Tibial nerve (tissue), 4 donors: ENCODE data around the gene SKA3. TPM values are rescaled to one million over a fixed set of nuclear protein-coding genes. Genes with fewer than 3 reads are reported as not detected.
"Not testable (repeated sequence)": the region's sequence is repeated elsewhere in the genome, so short reads cannot be mapped to it uniquely, and the experiment has no call there.

Experiments
- DNase-seq, 2 donors: peaks; one replicate each; pipeline ENCODE4 v3.0.0-alpha.2; 2019; ENCODE audit warnings: low spot score in 2 of 2
- H3K27ac ChIP-seq, 4 donors: fragments of 200-600 bp; sonication (generic) in 3 of 4; one replicate each; pipeline ENCODE4 v1.5.1; 2017 to 2019; ENCODE audit warnings: mild to moderate bottlenecking in 1 of 4
- H3K27me3 ChIP-seq, 2 donors: fragments of 200-600 bp; sonication (generic) in 1 of 2; one replicate each; pipeline versions ENCODE4 v1.5.1 to v1.6.0; 2017 to 2019
- H3K36me3 ChIP-seq, 3 donors: fragments of 200-600 bp; sonication (generic); one replicate each; pipeline ENCODE4 v1.5.1; 2018 to 2019
- H3K4me1 ChIP-seq, 4 donors: fragments of 200-600 bp; sonication (generic) in 3 of 4; one replicate each; pipeline ENCODE4 v1.5.1; 2017 to 2019
- H3K4me3 ChIP-seq, 4 donors: fragments of 200-600 bp; sonication (generic) in 3 of 4; one replicate each; pipeline ENCODE4 v1.5.1; 2017 to 2019; ENCODE audit warnings: mild to moderate bottlenecking in 1 of 4, moderate library complexity in 1 of 4
- H3K9me3 ChIP-seq, 4 donors: fragments of 200-600 bp; sonication (generic) in 3 of 4; one replicate each; pipeline ENCODE4 v1.5.1; 2017 to 2019
- CTCF ChIP-seq, 5 experiments: fragments of 200-600 bp in 3 of 5; fragments of 450-650 bp in 2 of 5; sonication (generic) in 3 of 5; IDR thresholded peaks; one replicate each; pipeline ENCODE4 v1.5.1; 2016 to 2019; ENCODE audit warnings: antibody characterized with exemption in 5 of 5, mild to moderate bottlenecking in 3 of 5, moderate library complexity in 2 of 5
- EP300 ChIP-seq, 2 donors: sonication (generic); formaldehyde crosslinking; IDR thresholded peaks; one replicate each; pipeline ENCODE4 v1.6.1; 2017; ENCODE audit warnings: antibody characterized with exemption in 2 of 2, mild to moderate bottlenecking in 1 of 2
- POLR2A ChIP-seq, 2 donors: fragments of 450-650 bp; IDR thresholded peaks; one replicate each; pipeline ENCODE4 v1.6.1; 2017; ENCODE audit warnings: antibody characterized with exemption in 2 of 2, mild to moderate bottlenecking in 2 of 2, moderate library complexity in 2 of 2
- WGBS, 2 donors: methylation state at CpG; one replicate each; pipeline ENCODE4 v1.1.5; 2018; 5-methylcytosine and 5-hydroxymethylcytosine counted together
- total RNA-seq, 4 donors: library from RNA; depleted of rRNA; stranded (reverse); fragments of >200 nt; gene quantifications; one replicate each; pipeline ENCODE4 v1.1.0, GENCODE V29; 2016

SKA3 gene
- 1 to 10 TPM in 1 of 4 donors, under 1 TPM in 3; 0.20 to 2.3 (median 0.26) TPM for total RNA-seq

DNA sequence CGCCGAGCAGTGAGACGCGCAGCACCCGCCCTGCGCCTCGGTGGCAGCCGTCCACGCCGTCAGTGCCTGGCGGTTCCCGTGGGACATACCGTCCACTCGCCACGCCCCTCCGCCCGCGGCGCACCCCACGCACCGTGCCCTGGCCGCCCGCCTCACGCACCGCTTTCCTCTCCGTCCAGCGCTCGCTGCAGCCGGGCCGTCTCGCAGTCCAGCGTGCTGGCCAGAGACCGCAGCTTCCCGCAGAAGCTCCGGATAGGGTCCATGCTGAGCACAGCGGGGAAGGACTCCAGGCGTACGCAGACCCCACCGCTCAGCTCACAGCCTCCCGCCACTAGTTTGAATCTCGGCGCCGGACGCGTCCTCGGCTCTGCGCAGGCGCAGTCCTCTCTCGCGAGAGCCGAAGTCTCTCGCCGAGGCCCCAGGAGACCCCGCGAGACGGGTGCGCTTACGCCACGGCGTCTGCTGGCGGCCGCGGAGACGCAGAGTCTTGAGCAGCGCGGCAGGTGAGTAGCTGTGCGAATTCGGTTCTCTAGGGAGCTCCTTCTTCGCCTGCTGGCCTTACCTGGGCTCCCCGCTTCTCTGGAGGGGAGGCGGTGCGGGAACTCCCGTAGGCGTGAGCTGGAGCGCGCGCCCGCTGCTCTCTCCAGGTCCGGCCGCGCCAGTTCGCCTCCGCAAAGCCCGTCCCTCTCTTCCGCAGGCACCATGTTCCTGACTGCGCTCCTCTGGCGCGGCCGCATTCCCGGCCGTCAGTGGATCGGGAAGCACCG lies at the start of gene SKA3, which contains the start of gene MRPL57:
Gene SKA3 (minus strand): TSS at position 338 of the 767 bp plus-strand sequence. CDS start 75 bp downstream, at position 263.
Gene MRPL57 (plus strand): TSS at position 444 of the 767 bp plus-strand sequence. CDS start 259 bp downstream, at position 703.
- 0 to 5% methylated on average over 11 to 65 of the region's 93 CpGs for WGBS, 2 donors
- DNase-seq, result peak; percentile 81
- TF ChIP-seq EP300 (IDR thresholded peaks at IDR 0.05) (peak; percentile 76 to 97), POLR2A (IDR thresholded peaks at IDR 0.05) (peak; percentile 71 to 90), CTCF (IDR thresholded peaks at IDR 0.05) (peak in 4 of 5 experiments; percentile 7 to 75 (median 45))
- Histone ChIP-seq H3K4me3 (peak within 1 kb of the TSS; percentile 73 to 97 (median 81)), H3K27ac (peak within 1 kb of the TSS; percentile 88 to 98 (median 92)), H3K27me3 (no peaks in the 10 kb centered on the region), H3K9me3 (no peaks in the 10 kb centered on the region), H3K4me1 (peaks cover 0 to 21% (median 12%) of the 10 kb centered on the region in 4 donors), H3K36me3 (peaks cover 0 to 12% (median 0%) of the 10 kb centered on the region in 3 donors)

GRCh38 chr13:21225082-21225481 lies 48.7 kb upstream of the SKA3 start:
- TF ChIP-seq CTCF (IDR thresholded peaks at IDR 0.05) (no peak), POLR2A (IDR thresholded peaks at IDR 0.05) (no peak), EP300 (IDR thresholded peaks at IDR 0.05) (no peak)

GRCh38 chr13:21221268-21221667 lies 44.9 kb upstream of the SKA3 start:
- Histone ChIP-seq H3K27ac (no peak overlapping the region), H3K4me3 (no peak overlapping the region)

More at GRCh38 chr13:21225082-21225481, 48.7 kb upstream of the SKA3 start:
- WGBS, 2 donors, result 87 to 90% methylated on average over 6 of the region's 6 CpGs
- Histone ChIP-seq H3K27me3 (no peaks in the 10 kb centered on the region), H3K27ac (no peak overlapping the region), H3K36me3 (no peaks in the 10 kb centered on the region), H3K9me3 (peaks cover 0 to 21% (median 0%) of the 10 kb centered on the region in 4 donors), H3K4me1 (no peaks in the 10 kb centered on the region), H3K4me3 (no peak overlapping the region)
- no peak for DNase-seq

DNA sequence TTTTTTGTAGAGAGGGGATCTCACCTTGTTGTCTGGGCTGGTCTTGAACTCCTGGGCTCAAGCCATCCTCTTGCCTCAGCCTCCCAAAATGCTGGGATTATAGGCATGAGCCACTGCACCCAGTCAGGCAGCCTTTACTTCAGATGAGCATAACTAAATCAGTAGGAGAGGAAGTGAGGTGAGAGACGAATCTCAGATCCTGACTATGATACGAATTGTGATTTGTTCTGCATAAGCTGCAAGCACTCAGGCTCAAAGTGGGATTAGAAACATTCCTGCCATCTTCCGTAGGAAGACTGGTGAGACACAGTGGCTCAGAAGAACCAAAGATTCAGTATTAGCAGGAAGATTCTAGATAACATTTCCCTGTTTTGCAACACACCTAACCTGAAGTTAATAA lies 43.4 kb upstream of the SKA3 start:
- 66 to 74% methylated on average over 3 of the region's 3 CpGs for WGBS, 2 donors
- H3K36me3 ChIP-seq, DNase-seq, H3K4me1 ChIP-seq, H3K4me3 ChIP-seq, H3K27me3 ChIP-seq, H3K27ac ChIP-seq: not testable (repeated sequence)
- H3K9me3 ChIP-seq, result peaks cover 0 to 21% (median 0%) of the 10 kb centered on the region in 4 donors

More at GRCh38 chr13:21221268-21221667, 44.9 kb upstream of the SKA3 start:
- no peak for DNase-seq
- no peaks in the 10 kb centered on the region for H3K4me1 ChIP-seq
- no peaks in the 10 kb centered on the region for H3K27me3 ChIP-seq
- peaks cover 0 to 21% (median 0%) of the 10 kb centered on the region in 4 donors for H3K9me3 ChIP-seq
- TF ChIP-seq POLR2A (IDR thresholded peaks at IDR 0.05) (no peak), EP300 (IDR thresholded peaks at IDR 0.05) (no peak), CTCF (IDR thresholded peaks at IDR 0.05) (no peak)
- H3K36me3 ChIP-seq, result no peaks in the 10 kb centered on the region

GRCh38 chr13:21219036-21219381 lies 42.7 kb upstream of the SKA3 start:
- no peak for DNase-seq
- no peak overlapping the region for H3K4me3 ChIP-seq
- H3K4me1 ChIP-seq, result no peaks in the 10 kb centered on the region
- no peak for TF ChIP-seq CTCF (IDR thresholded peaks at IDR 0.05)
- no peak for TF ChIP-seq EP300 (IDR thresholded peaks at IDR 0.05)
- no peak for TF ChIP-seq POLR2A (IDR thresholded peaks at IDR 0.05)
- no peaks in the 10 kb centered on the region for H3K27me3 ChIP-seq
- 22 to 44% methylated on average over 3 of the region's 3 CpGs for WGBS, 2 donors
- no peak overlapping the region for H3K27ac ChIP-seq
- no peaks in the 10 kb centered on the region for H3K36me3 ChIP-seq
- peaks cover 0 to 21% (median 0%) of the 10 kb centered on the region in 4 donors for H3K9me3 ChIP-seq
